Body of pancreas (tissue), 4 donors: Measurements from ENCODE around the gene PAGE1. TPM values are rescaled to one million over a fixed set of nuclear protein-coding genes. Genes with fewer than 3 reads are reported as not detected.
"Not testable (repeated sequence)": the region's sequence is repeated elsewhere in the genome, so short reads cannot be mapped to it uniquely, and the experiment has no call there.

Experiments
- ATAC-seq: fragments of 150-250 bp; one replicate; pipeline ENCODE4 v1.9.1; 2016
- DNase-seq, 4 donors: peaks; one replicate each; pipeline ENCODE4 v3.0.0-alpha.2; 2019
- H3K27ac ChIP-seq, 4 donors: fragments of 200-600 bp; sonication (generic); 1 replicate in 3 of 4; 2 replicates in 1 of 4; pipeline versions ENCODE4 v1.5.1 to v1.6.1; 2016 to 2019; ENCODE audit warnings: mild to moderate bottlenecking in 1 of 4, mixed read lengths in 1 of 4, moderate library complexity in 1 of 4
- H3K27me3 ChIP-seq, 2 donors: fragments of 200-600 bp; sonication (generic); one replicate each; pipeline ENCODE4 v1.6.0; 2016; ENCODE audit warnings: mild to moderate bottlenecking in 1 of 2
- H3K36me3 ChIP-seq, 2 donors: fragments of 200-600 bp; sonication (generic); replicated peaks in 1 of 2; 2 replicates each; pipeline ENCODE4 v1.5.1; 2016; ENCODE audit warnings: low read depth in 2 of 2; ENCODE audit not compliant: insufficient read depth in 1 of 2
- H3K4me1 ChIP-seq: fragments of 200-600 bp; sonication (generic); one replicate; pipeline ENCODE4 v1.6.0; 2016
- H3K4me3 ChIP-seq, 2 donors: fragments of 200-600 bp; sonication (generic); 1 replicate in 1 of 2; 2 replicates in 1 of 2; pipeline ENCODE4 v1.5.1; 2016 to 2019
- H3K9me3 ChIP-seq, 3 donors: fragments of 200-600 bp; sonication (generic); 1 replicate in 2 of 3; 2 replicates in 1 of 3; pipeline ENCODE4 v1.5.1; 2016
- POLR2A ChIP-seq, 3 donors: fragments of 450-650 bp; IDR thresholded peaks; one replicate each; pipeline ENCODE4 v1.6.1; 2016; ENCODE audit warnings: antibody characterized with exemption in 3 of 3, mild to moderate bottlenecking in 2 of 3
- WGBS, 2 donors: methylation state at CpG; one replicate each; pipeline ENCODE4 v1.1.5; 2017; 5-methylcytosine and 5-hydroxymethylcytosine counted together
- intact Hi-C: fragments of 100-400 bp; cut with DNase I; formaldehyde crosslinking; loops from one replicate; pipeline ENCODE4 v1.15.1; 2023
- total RNA-seq, 2 donors: library from RNA; depleted of rRNA; stranded (reverse); fragments of >200 nt; gene quantifications; one replicate each; pipeline ENCODE4 v1.1.0, GENCODE V29; 2016
- TF ChIP-seq, protein P1 (sequence below), 7 experiments: fragments of 450-650 bp in 4 of 7; fragments of 200-600 bp in 3 of 7; sonication (generic) in 3 of 7; IDR thresholded peaks; one replicate each; pipeline ENCODE4 v1.5.1; 2016 to 2019; ENCODE audit warnings: antibody characterized with exemption in 7 of 7

The PAGE1 gene, protein sequence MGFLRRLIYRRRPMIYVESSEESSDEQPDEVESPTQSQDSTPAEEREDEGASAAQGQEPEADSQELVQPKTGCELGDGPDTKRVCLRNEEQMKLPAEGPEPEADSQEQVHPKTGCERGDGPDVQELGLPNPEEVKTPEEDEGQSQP
- total RNA-seq, result not detected

DNA sequence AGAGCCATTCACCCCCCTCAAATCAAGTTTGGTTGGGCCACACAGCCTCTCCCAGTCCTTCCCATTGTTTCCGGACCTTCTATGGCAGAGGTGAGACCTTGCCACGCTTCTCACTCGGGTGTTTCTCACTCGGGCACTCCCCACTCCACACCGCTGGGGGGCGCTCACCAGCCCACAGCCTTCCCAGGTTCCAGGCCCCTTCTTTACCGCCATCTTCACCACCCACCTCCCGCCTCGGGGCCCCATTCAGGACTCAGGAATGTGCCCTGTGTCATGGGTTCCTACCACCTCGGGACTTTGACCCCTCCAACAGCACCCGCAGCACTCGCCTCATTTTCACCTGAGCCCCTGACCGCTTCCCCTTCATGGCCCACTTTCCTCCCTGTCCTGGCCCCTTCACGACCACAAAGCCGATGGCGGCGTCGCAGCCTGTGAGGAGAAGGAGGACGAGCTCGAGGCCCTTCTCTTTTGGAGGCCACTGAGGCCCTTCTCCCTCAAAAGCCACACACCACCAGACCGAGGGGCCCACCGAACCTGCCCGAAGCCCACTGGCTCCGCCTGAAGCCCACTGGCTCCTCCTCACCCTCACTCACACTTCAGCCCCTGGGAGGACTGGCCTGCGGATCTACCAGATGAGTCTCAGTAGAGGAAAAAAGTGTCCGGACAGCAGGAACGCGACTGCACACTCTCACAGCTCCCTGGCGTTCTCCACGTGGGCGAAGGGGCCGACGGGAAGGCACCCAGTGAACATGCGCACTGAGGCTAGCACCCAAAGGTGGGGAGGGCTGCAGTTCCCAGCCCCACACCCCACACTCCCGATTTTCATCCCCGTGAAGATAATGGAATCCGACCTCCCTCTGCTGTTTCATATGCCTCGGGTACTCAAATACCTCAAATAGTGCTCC, at the start of gene PAGE1:
PAGE1 (minus strand) TSS at position 709 of the 905 bp plus-strand sequence. CDS start 1,214 bp downstream, outside the sequence.
- ATAC-seq (no peak), DNase-seq (no peak)
- no peak within 1 kb of the TSS for H3K4me3 ChIP-seq
- intact Hi-C loops, result no loop called here
- H3K36me3 ChIP-seq, result no peaks in the 10 kb centered on the region
- H3K27ac ChIP-seq, result no peak within 1 kb of the TSS
- TF ChIP-seq POLR2A (IDR thresholded peaks at IDR 0.05), result no peak
- TF ChIP-seq, protein P1, sequence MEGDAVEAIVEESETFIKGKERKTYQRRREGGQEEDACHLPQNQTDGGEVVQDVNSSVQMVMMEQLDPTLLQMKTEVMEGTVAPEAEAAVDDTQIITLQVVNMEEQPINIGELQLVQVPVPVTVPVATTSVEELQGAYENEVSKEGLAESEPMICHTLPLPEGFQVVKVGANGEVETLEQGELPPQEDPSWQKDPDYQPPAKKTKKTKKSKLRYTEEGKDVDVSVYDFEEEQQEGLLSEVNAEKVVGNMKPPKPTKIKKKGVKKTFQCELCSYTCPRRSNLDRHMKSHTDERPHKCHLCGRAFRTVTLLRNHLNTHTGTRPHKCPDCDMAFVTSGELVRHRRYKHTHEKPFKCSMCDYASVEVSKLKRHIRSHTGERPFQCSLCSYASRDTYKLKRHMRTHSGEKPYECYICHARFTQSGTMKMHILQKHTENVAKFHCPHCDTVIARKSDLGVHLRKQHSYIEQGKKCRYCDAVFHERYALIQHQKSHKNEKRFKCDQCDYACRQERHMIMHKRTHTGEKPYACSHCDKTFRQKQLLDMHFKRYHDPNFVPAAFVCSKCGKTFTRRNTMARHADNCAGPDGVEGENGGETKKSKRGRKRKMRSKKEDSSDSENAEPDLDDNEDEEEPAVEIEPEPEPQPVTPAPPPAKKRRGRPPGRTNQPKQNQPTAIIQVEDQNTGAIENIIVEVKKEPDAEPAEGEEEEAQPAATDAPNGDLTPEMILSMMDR (IDR thresholded peaks at IDR 0.05), result no peak
- H3K9me3 ChIP-seq, result no peaks in the 10 kb centered on the region
- no peaks in the 10 kb centered on the region for H3K27me3 ChIP-seq
- H3K4me1 ChIP-seq, result no peaks in the 10 kb centered on the region
- 84 to 90% methylated on average over 8 to 26 of the region's 38 CpGs for WGBS, 2 donors

DNA sequence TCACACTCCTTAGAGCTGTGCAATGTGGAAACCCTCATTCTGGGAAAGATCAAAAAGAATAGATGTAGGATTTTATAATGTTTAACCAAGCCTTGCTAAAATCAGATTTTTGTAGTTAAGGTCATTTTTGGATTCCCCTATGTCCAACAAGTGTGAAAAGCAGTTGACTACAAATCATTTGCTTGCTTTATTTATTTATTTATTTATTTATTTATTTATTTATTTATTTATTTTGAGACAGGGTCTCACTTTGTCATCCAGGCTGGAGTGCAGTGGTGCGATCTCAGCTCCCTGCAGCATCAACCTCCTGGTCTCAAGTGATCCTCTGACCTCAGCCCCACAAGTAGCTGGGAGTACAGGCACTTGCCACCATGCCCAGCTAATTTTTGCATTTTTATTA, 45.7 kb upstream of the PAGE1 start:
- H3K4me3 ChIP-seq, ATAC-seq, DNase-seq, H3K9me3 ChIP-seq, intact Hi-C loops, H3K27me3 ChIP-seq, H3K27ac ChIP-seq, H3K4me1 ChIP-seq, H3K36me3 ChIP-seq: not testable (repeated sequence)
- 89 to 100% methylated on average over 1 of the region's 1 CpG for WGBS, 2 donors

DNA sequence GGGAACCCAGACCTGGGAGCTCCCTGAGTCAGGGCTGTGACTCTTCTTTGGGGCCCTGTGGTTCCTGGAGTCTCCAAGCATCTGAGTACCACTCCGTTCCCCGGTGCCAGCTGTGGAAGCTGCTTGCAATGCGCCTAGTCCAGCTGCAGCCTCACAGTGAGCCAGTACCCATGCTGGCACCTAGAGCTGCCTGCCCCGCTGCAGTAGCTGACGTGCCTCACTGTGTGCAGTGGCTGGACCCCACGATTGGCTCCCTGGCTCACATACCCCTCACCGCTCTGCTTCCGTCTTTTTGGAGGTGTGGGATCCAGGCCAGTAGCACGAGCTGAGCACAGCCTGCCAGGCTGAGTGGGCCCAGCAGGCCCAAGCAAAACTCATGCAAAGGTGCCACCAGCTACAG, 32.1 kb upstream of the PAGE1 start:
- no peak for ATAC-seq
- WGBS, 2 donors, result 83% methylated on average over 9 of the region's 9 CpGs; no CpG with 5 or more reads in 1 of the 2 donors

DNA sequence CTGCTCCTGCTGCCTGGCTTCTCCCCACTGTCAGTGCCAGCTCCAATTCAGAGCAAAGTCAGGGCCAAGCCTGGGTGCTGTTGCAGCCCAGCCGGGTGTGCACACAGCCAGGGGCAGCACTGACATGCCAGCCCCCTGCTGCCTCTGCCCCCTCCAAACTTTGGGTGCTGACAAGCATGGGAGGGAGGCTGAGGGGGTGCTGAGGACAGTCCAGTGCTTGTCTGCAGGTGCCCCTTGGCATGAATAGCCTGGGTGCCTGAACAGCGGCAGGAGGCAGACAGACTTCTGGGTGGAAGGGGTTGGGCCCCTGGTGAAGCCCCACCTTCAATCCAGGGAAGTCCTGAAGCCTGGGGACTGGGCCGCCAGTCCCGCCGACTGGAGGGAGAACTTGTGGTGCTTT, 31.2 kb upstream of the PAGE1 start:
- Histone ChIP-seq H3K9me3 (no peaks in the 10 kb centered on the region), H3K4me3 (no peak overlapping the region), H3K27ac (no peak overlapping the region), H3K36me3 (no peaks in the 10 kb centered on the region), H3K4me1 (no peaks in the 10 kb centered on the region), H3K27me3 (no peaks in the 10 kb centered on the region)
- DNase-seq (no peak), ATAC-seq (no peak)
- 53% methylated on average over 4 of the region's 5 CpGs; no CpG with 5 or more reads in 1 of the 2 donors for WGBS, 2 donors
- no peak for TF ChIP-seq POLR2A (IDR thresholded peaks at IDR 0.05)
- TF ChIP-seq, protein P1 (IDR thresholded peaks at IDR 0.05), result no peak
- intact Hi-C loops, result no loop called here

More for the DNA sequence above, 32.1 kb upstream of the PAGE1 start:
- no peaks in the 10 kb centered on the region for H3K27me3 ChIP-seq
- intact Hi-C loops, result no loop called here
- no peak for TF ChIP-seq POLR2A (IDR thresholded peaks at IDR 0.05)
- TF ChIP-seq, protein P1 (IDR thresholded peaks at IDR 0.05), result no peak
- no peaks in the 10 kb centered on the region for H3K4me1 ChIP-seq
- H3K4me3 ChIP-seq, result no peak overlapping the region
- no peak for DNase-seq
- no peaks in the 10 kb centered on the region for H3K9me3 ChIP-seq
- H3K36me3 ChIP-seq, result no peaks in the 10 kb centered on the region
- no peak overlapping the region for H3K27ac ChIP-seq
